ENCODE measurements around the gene ANGEL2.

The ANGEL2 gene

GRCh38 chr1:212953321-212953720 is 62.3 kb downstream of the ANGEL2 start:
- Histone ChIP-seq H3K79me2 (ENCODE audit: low read length) (peaks cover 58% of the 10 kb centered on the region), H3K4me2 (ENCODE audit: low read length) (peak overlapping the region; percentile 78; the same call in 1 of the 2 replicates), H3K36me3 (replicated peaks; ENCODE audit: low read depth, low read length) (peaks cover 37% of the 10 kb centered on the region), H3K9ac (ENCODE audit: low read length) (no peak overlapping the region), H3K9me3 (ENCODE audit: insufficient read depth, low read length) (no peaks in the 10 kb centered on the region), H3K4me1 (ENCODE audit: low read length) (peaks cover 53% of the 10 kb centered on the region), H3K27me3 (ENCODE audit: low read depth, low read length) (no peaks in the 10 kb centered on the region), H3K4me3 (ENCODE audit: low read length) (no peak overlapping the region), H4K20me1 (ENCODE audit: insufficient read depth, low read length) (no peaks in the 10 kb centered on the region), H2AFZ (ENCODE audit: low read depth, low read length) (no peak overlapping the region), H3K27ac (ENCODE audit: low read length) (no peak overlapping the region)
- TF ChIP-seq CTCF (IDR thresholded peaks at IDR 0.05; ENCODE audit: low read depth, low read length) (no peak), EZH2phosphoT487 (IDR thresholded peaks at IDR 0.05; ENCODE audit: low read depth) (no peak)

GRCh38 chr1:212952641-212952976 is 63.1 kb downstream of the ANGEL2 start:
- H3K4me3 ChIP-seq (ENCODE audit: low read length): peak overlapping the region; percentile 85
- peak overlapping the region; percentile 17 for H3K27ac ChIP-seq (ENCODE audit: low read length)
- H3K4me1 ChIP-seq (ENCODE audit: low read length): peaks cover 53% of the 10 kb centered on the region
- no peaks in the 10 kb centered on the region for H3K27me3 ChIP-seq (ENCODE audit: low read depth, low read length)
- TF ChIP-seq EZH2phosphoT487 (IDR thresholded peaks at IDR 0.05; ENCODE audit: low read depth): no peak
- no peak for TF ChIP-seq CTCF (IDR thresholded peaks at IDR 0.05; ENCODE audit: low read depth, low read length)
- H2AFZ ChIP-seq (ENCODE audit: low read depth, low read length): no peak overlapping the region
- H3K9me3 ChIP-seq (ENCODE audit: insufficient read depth, low read length): no peaks in the 10 kb centered on the region
- peak overlapping the region; percentile 78 for H3K4me2 ChIP-seq (ENCODE audit: low read length)
- H3K9ac ChIP-seq (ENCODE audit: low read length): peak overlapping the region; percentile 79
- H3K79me2 ChIP-seq (ENCODE audit: low read length): peaks cover 58% of the 10 kb centered on the region
- peaks cover 37% of the 10 kb centered on the region for H3K36me3 ChIP-seq (replicated peaks; ENCODE audit: low read depth, low read length)
- no peaks in the 10 kb centered on the region for H4K20me1 ChIP-seq (ENCODE audit: insufficient read depth, low read length)

GRCh38 chr1:212951947-212952640 is 63.6 kb downstream of the ANGEL2 start:
- no peaks in the 10 kb centered on the region for H3K27me3 ChIP-seq (ENCODE audit: low read depth, low read length)
- peak overlapping the region; percentile 17 for H3K27ac ChIP-seq (ENCODE audit: low read length)
- H4K20me1 ChIP-seq (ENCODE audit: insufficient read depth, low read length): no peaks in the 10 kb centered on the region
- H2AFZ ChIP-seq (ENCODE audit: low read depth, low read length): no peak overlapping the region
- H3K4me3 ChIP-seq (ENCODE audit: low read length): peak overlapping the region; percentile 85
- TF ChIP-seq EZH2phosphoT487 (IDR thresholded peaks at IDR 0.05; ENCODE audit: low read depth): no peak
- no peak for TF ChIP-seq CTCF (IDR thresholded peaks at IDR 0.05; ENCODE audit: low read depth, low read length)
- H3K9me3 ChIP-seq (ENCODE audit: insufficient read depth, low read length): no peaks in the 10 kb centered on the region
- H3K4me1 ChIP-seq (ENCODE audit: low read length): peaks cover 58% of the 10 kb centered on the region
- H3K4me2 ChIP-seq (ENCODE audit: low read length): peak overlapping the region; percentile 78
- H3K9ac ChIP-seq (ENCODE audit: low read length): peak overlapping the region; percentile 79
- peaks cover 56% of the 10 kb centered on the region for H3K79me2 ChIP-seq (ENCODE audit: low read length)
- H3K36me3 ChIP-seq (replicated peaks; ENCODE audit: low read depth, low read length): peaks cover 35% of the 10 kb centered on the region

DNA sequence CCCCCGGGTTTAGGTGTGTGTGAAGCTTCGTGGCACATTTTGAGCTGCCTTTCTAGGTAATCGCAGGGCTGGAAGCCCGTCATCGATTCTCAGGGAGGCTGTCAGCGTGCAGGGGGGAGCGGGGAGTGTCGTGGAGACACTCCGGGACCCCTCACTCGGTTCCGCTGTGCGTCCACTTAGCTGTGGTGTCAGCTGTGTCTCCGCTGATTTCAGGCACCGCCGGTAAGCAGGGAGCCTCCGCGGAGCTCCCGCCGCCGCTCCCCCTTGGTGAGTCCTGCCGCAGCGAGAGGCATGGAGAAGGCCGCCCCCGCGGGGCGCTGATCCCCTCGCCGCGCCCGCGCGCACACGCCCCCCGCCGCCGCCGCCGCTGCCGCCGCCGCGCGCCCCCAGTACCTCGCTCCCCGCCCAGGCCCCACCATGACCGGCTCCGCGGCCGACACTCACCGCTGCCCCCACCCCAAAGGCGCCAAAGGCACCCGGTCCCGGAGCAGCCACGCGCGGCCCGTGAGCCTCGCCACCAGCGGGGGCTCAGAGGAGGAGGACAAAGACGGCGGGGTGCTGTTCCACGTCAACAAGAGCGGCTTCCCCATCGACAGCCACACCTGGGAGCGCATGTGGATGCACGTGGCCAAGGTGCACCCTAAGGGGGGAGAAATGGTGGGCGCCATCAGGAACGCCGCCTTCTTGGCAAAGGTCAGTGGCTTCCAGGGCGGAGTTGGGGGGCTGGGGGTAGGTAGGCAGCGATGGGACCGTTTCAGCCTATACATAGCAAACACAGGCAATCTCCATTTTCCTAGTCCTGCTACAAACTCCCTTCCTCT is 64.3 kb downstream of the ANGEL2 start:
- H3K4me1 ChIP-seq (ENCODE audit: low read length): peaks cover 64% of the 10 kb centered on the region
- TF ChIP-seq CTCF (IDR thresholded peaks at IDR 0.05; ENCODE audit: low read depth, low read length) (no peak), EZH2phosphoT487 (IDR thresholded peaks at IDR 0.05; ENCODE audit: low read depth) (no peak)
- peak overlapping the region; percentile 78 for H3K4me2 ChIP-seq (ENCODE audit: low read length)
- H3K27ac ChIP-seq (ENCODE audit: low read length): peak overlapping the region; percentile 32
- no peaks in the 10 kb centered on the region for H3K27me3 ChIP-seq (ENCODE audit: low read depth, low read length)
- no peaks in the 10 kb centered on the region for H4K20me1 ChIP-seq (ENCODE audit: insufficient read depth, low read length)
- no peaks in the 10 kb centered on the region for H3K9me3 ChIP-seq (ENCODE audit: insufficient read depth, low read length)
- peak overlapping the region; percentile 79 for H3K9ac ChIP-seq (ENCODE audit: low read length)
- peak overlapping the region; percentile 85 for H3K4me3 ChIP-seq (ENCODE audit: low read length)
- H3K36me3 ChIP-seq (replicated peaks; ENCODE audit: low read depth, low read length): peaks cover 30% of the 10 kb centered on the region
- peaks cover 53% of the 10 kb centered on the region for H3K79me2 ChIP-seq (ENCODE audit: low read length)
- H2AFZ ChIP-seq (ENCODE audit: low read depth, low read length): no peak overlapping the region

Measured in OCI-LY3 (cell line).